LNCAP (cell line): ENCODE measurements around the gene RANBP3.

Source experiments
- CTCF ChIP-seq: fragments of 450-650 bp; IDR thresholded peaks from 2 replicates; pipeline ENCODE4 v1.5.1; 2017; ENCODE audit warnings: mild to moderate bottlenecking

RANBP3 gene

GRCh38 chr19:5894704-5895349 lies 83.1 kb downstream of the RANBP3 start:
- TF ChIP-seq CTCF = no peak

GRCh38 chr19:5893907-5894703 lies 83.8 kb downstream of the RANBP3 start:
- TF ChIP-seq CTCF = no peak

GRCh38 chr19:5893296-5893903 lies 84.5 kb downstream of the RANBP3 start:
- TF ChIP-seq CTCF = no peak

- no peak for TF ChIP-seq CTCF
Measured at GRCh38 chr19:5892772-5893275, 85.1 kb downstream of the RANBP3 start.

GRCh38 chr19:5891938-5892771 lies 85.8 kb downstream of the RANBP3 start:
- peak; percentile 61 for TF ChIP-seq CTCF

- no peak for TF ChIP-seq CTCF
Measured at GRCh38 chr19:5891572-5891937, 86.4 kb downstream of the RANBP3 start.

GRCh38 chr19:5890099-5890498 lies 87.8 kb downstream of the RANBP3 start:
- no peak for TF ChIP-seq CTCF
